OCI-LY1 (cell line): ENCODE measurements around the gene BIK.

ENCODE experiments used
- H2AFZ ChIP-seq: fragments of 200-600 bp; sonication (generic), shearing (Covaris generic); 2 replicates; pipeline ENCODE4 v1.6.0; 2014; ENCODE audit warnings: antibody characterized with exemption, mild to moderate bottlenecking, low read length
- H3F3A ChIP-seq: fragments of 200-600 bp; sonication (generic), shearing (Covaris generic); 2 replicates; pipeline ENCODE4 v1.6.0; 2014; ENCODE audit warnings: mild to moderate bottlenecking, antibody characterized with exemption, low read length, moderate library complexity; ENCODE audit not compliant: insufficient read depth
- H3K27ac ChIP-seq: fragments of 200-600 bp; sonication (generic); 2 replicates; pipeline ENCODE4 v1.5.1; 2014; ENCODE audit warnings: low read length, mixed run types, mild to moderate bottlenecking, low read depth; ENCODE audit not compliant: poor library complexity, severe bottlenecking
- H3K27me3 ChIP-seq: fragments of 200-600 bp; sonication (generic); 2 replicates; pipeline ENCODE4 v1.6.0; 2014; ENCODE audit warnings: antibody characterized with exemption, mild to moderate bottlenecking, low read length, moderate library complexity; ENCODE audit not compliant: insufficient read depth
- H3K36me3 ChIP-seq: fragments of 200-600 bp; sonication (generic); 2 replicates; pipeline ENCODE4 v1.6.1; 2014; ENCODE audit warnings: mild to moderate bottlenecking, antibody characterized with exemption, low read length, moderate library complexity, mixed read lengths; ENCODE audit not compliant: insufficient read depth
- H3K4me1 ChIP-seq: fragments of 200-600 bp; sonication (generic); 2 replicates; pipeline ENCODE4 v1.5.1; 2014; ENCODE audit warnings: mild to moderate bottlenecking, low read length, moderate library complexity; ENCODE audit not compliant: insufficient read depth, severe bottlenecking
- H3K4me2 ChIP-seq: fragments of 200-600 bp; sonication (generic), shearing (Covaris generic); 2 replicates; pipeline ENCODE4 v1.6.1; 2014; ENCODE audit warnings: low read length
- H3K4me3 ChIP-seq: fragments of 200-600 bp; sonication (generic); 2 replicates; pipeline ENCODE4 v1.5.1; 2014; ENCODE audit warnings: low read length, low read depth, mild to moderate bottlenecking, mixed read lengths; ENCODE audit not compliant: poor library complexity, severe bottlenecking
- H3K79me2 ChIP-seq: fragments of 200-600 bp; shearing (Covaris generic); 2 replicates; pipeline ENCODE4 v1.6.1; 2016; ENCODE audit warnings: mixed run types, low read length, mixed read lengths; ENCODE audit not compliant: insufficient read depth
- H3K9ac ChIP-seq: fragments of 200-600 bp; sonication (generic), shearing (Covaris generic); 2 replicates; pipeline ENCODE4 v1.6.1; 2014; ENCODE audit warnings: mild to moderate bottlenecking, low read length, mixed read lengths
- H3K9me2 ChIP-seq: fragments of 200-600 bp; sonication (generic), shearing (Covaris generic); 2 replicates; pipeline ENCODE4 v1.6.1; 2014; ENCODE audit warnings: low read depth, mild to moderate bottlenecking, low read length, mixed read lengths
- H3K9me3 ChIP-seq: fragments of 200-600 bp; shearing (Covaris generic); 2 replicates; pipeline ENCODE4 v1.6.1; 2014; ENCODE audit warnings: low read length, mixed read lengths
- H4K20me1 ChIP-seq: fragments of 200-600 bp; sonication (generic), shearing (Covaris generic); 2 replicates; pipeline ENCODE4 v1.6.0; 2016; ENCODE audit warnings: mild to moderate bottlenecking, low read length; ENCODE audit not compliant: insufficient read depth
- CTCF ChIP-seq: fragments of 200-600 bp; sonication (generic), shearing (Covaris generic); IDR thresholded peaks from 2 replicates; pipeline ENCODE4 v1.5.1; 2017; ENCODE audit warnings: mild to moderate bottlenecking, antibody characterized with exemption, low read length, moderate library complexity, mixed read lengths
- EZH2 ChIP-seq: fragments of 200-600 bp; sonication (generic), shearing (Covaris generic); IDR thresholded peaks from 2 replicates; pipeline ENCODE4 v1.8.0; 2017; ENCODE audit warnings: borderline replicate concordance, mixed run types, mild to moderate bottlenecking, antibody characterized with exemption, low read length, moderate library complexity, mixed read lengths

Gene BIK

DNA sequence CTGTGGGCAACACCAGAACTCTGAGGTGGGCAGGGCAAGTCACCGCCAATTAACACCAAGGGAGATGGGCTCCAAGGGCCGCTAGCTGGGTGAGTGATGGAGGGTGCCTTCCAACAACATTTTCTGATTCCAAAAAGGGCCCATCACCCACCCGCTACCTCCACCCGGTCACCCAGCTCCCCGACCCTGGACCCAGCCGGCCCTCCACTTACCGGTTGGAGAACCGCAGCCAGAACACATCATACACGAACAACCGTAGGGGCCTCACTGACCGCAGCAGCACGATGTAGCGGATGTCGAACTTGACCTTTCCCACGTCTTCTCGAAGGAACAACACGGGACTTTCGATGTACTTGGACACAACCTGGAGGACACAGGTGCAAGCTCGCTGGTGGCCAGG is 61.6 kb downstream of the BIK start:
- Histone ChIP-seq H3K79me2 (no peaks in the 10 kb centered on the region), H4K20me1 (no peaks in the 10 kb centered on the region), H3K9me3 (no peaks in the 10 kb centered on the region), H3K36me3 (peaks cover 93% of the 10 kb centered on the region), H3F3A (no peaks in the 10 kb centered on the region), H2AFZ (no peak overlapping the region), H3K9me2 (no peaks in the 10 kb centered on the region), H3K9ac (no peak overlapping the region), H3K27ac (no peak overlapping the region), H3K27me3 (no peaks in the 10 kb centered on the region), H3K4me2 (no peak overlapping the region), H3K4me1 (no peaks in the 10 kb centered on the region), H3K4me3 (no peak overlapping the region)
- TF ChIP-seq CTCF: no peak
- no peak for TF ChIP-seq EZH2

GRCh38 chr22:43173566-43173965 is 63.0 kb downstream of the BIK start:
- TF ChIP-seq EZH2: no peak
- no peak for TF ChIP-seq CTCF
- H3K36me3 ChIP-seq: peaks cover 89% of the 10 kb centered on the region
- H3K9me2 ChIP-seq: no peaks in the 10 kb centered on the region

DNA sequence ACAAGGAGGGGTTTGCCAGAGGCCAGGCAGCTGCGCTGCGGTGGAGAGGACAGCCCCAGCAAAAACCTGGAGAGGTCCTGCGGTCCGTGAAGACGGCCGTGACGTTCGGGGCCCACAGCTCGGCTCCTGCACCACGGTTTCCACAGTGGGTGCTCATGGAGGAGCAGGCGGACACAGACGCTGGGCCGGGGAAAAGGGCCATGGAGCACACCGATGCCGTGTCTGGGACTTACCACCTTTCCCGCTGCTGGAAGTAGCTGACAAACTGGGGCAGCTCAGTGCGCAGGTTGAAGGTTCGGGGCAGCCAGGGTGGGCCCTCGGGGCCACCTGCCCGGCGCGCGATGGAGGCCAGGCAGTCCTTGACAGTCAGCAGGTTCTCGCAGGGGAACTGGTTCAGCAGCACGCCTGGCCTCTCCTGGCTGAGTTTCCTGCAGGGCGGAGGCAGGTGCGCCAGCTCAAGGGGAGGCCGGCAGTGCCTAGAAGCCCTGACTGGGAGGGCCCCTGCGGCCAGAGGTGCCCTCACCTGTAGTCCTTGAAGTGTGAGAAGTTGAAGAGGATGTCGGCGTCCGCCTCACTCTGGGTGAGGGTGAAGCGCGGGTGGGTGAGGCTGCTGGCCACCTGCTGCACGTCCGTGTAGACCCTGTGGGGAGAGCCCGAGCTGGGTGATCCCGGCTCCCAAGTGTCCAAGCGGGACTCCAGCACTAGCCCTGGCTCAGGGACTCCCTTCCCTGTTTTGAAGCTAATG is 63.6 kb downstream of the BIK start:
- peaks cover 89% of the 10 kb centered on the region for H3K36me3 ChIP-seq
- H3K9me2 ChIP-seq: no peaks in the 10 kb centered on the region
- H2AFZ ChIP-seq: no peak overlapping the region
- H3K9ac ChIP-seq: no peak overlapping the region
- H3K4me3 ChIP-seq: no peak overlapping the region
- no peak for TF ChIP-seq CTCF
- TF ChIP-seq EZH2: no peak
- no peaks in the 10 kb centered on the region for H3F3A ChIP-seq
- H3K27me3 ChIP-seq: no peaks in the 10 kb centered on the region
- no peaks in the 10 kb centered on the region for H3K9me3 ChIP-seq
- H3K4me1 ChIP-seq: no peaks in the 10 kb centered on the region
- H4K20me1 ChIP-seq: no peaks in the 10 kb centered on the region
- no peak overlapping the region for H3K4me2 ChIP-seq
- H3K79me2 ChIP-seq: no peaks in the 10 kb centered on the region
- H3K27ac ChIP-seq: no peak overlapping the region

More at GRCh38 chr22:43173566-43173965, 63.0 kb downstream of the BIK start:
- no peak overlapping the region for H3K27ac ChIP-seq
- no peak overlapping the region for H2AFZ ChIP-seq
- no peaks in the 10 kb centered on the region for H3K27me3 ChIP-seq
- no peak overlapping the region for H3K9ac ChIP-seq
- no peaks in the 10 kb centered on the region for H3K9me3 ChIP-seq
- H4K20me1 ChIP-seq: no peaks in the 10 kb centered on the region
- no peaks in the 10 kb centered on the region for H3F3A ChIP-seq
- no peaks in the 10 kb centered on the region for H3K79me2 ChIP-seq
- H3K4me1 ChIP-seq: no peaks in the 10 kb centered on the region
- H3K4me3 ChIP-seq: no peak overlapping the region
- no peak overlapping the region for H3K4me2 ChIP-seq
